SK-N-SH treated with all-trans-retinoic acid at 6 μM for 48 hours (cell line): ENCODE results near the gene RALB.

Experiments used
- OSR1 ChIP-seq: fragments of 250-450 bp; sonication (Bioruptor Pico); IDR thresholded peaks from 2 replicates; pipeline ENCODE4 v1.8.0; 2022; ENCODE audit warnings: moderate library complexity, mild to moderate bottlenecking, inconsistent platforms
- ZFP3 ChIP-seq: fragments of 250-450 bp; sonication (Bioruptor Pico); IDR thresholded peaks from 2 replicates; pipeline ENCODE4 v1.5.0; 2020; ENCODE audit warnings: mild to moderate bottlenecking, moderate library complexity
- ZFP30 ChIP-seq: fragments of 450-650 bp; formaldehyde crosslinking; IDR thresholded peaks from 2 replicates; pipeline ENCODE4 v1.5.0; 2022; ENCODE audit warnings: mild to moderate bottlenecking, moderate library complexity
- ZNF8 ChIP-seq: fragments of 450-650 bp; formaldehyde crosslinking; IDR thresholded peaks from 2 replicates; pipeline ENCODE4 v1.5.0; 2020; ENCODE audit warnings: mild to moderate bottlenecking, moderate library complexity
- TF ChIP-seq, protein P1 (sequence below): fragments of 250-450 bp; sonication (Bioruptor Pico); IDR thresholded peaks from 2 replicates; pipeline ENCODE4 v1.8.0; 2021; ENCODE audit warnings: low read depth, mild to moderate bottlenecking, moderate library complexity, borderline replicate concordance

DNA sequence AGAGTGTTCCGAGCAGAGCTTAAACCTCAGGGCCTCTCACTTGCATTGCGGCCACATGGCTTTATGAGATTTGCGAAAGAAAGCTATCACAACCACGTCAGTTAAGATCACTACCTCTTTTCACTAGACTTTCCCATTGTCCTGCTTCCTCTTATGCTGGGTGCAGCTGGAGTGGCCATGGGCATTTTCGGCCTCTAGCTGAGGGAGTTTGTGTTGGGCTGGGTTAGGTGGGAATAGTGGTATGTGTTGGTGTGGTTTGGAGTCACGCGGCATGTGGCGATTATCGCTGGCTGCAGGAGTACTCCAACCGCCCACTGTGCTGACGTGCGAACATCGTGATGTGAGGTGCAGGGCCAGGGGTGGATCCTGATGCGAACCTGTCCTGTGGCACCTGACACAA lies 27.1 kb downstream of the RALB start:
- TF ChIP-seq, protein P1, sequence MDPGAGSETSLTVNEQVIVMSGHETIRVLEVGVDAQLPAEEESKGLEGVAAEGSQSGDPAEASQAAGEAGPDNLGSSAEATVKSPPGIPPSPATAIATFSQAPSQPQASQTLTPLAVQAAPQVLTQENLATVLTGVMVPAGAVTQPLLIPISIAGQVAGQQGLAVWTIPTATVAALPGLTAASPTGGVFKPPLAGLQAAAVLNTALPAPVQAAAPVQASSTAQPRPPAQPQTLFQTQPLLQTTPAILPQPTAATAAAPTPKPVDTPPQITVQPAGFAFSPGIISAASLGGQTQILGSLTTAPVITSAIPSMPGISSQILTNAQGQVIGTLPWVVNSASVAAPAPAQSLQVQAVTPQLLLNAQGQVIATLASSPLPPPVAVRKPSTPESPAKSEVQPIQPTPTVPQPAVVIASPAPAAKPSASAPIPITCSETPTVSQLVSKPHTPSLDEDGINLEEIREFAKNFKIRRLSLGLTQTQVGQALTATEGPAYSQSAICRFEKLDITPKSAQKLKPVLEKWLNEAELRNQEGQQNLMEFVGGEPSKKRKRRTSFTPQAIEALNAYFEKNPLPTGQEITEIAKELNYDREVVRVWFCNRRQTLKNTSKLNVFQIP (CRISPR knock-in tag), result no peak
- TF ChIP-seq OSR1 (CRISPR knock-in tag) (no peak), ZNF8 (CRISPR knock-in tag) (no peak), ZFP30 (CRISPR knock-in tag) (no peak), ZFP3 (CRISPR knock-in tag) (no peak)
